CD4-positive, alpha-beta T cell (primary cell): ENCODE measurements around the gene GAREM1. TPM values are rescaled to one million over a fixed set of nuclear protein-coding genes. Genes with fewer than 3 reads are reported as not detected.

Source experiments
- ATAC-seq: fragments of 200-7000 bp; cut with Tn5 transposase; one replicate; pipeline ENCODE4 v1.10.0; 2022; ENCODE audit warnings: mild to moderate bottlenecking; ENCODE audit not compliant: poor library complexity
- CTCF ChIA-PET: fragments of 350-600 bp; sonication (Branson Sonifier 250); formaldehyde crosslinking; loops from one replicate; lab custom pipeline; 2021; ENCODE audit warnings: antibody characterized with exemption, inconsistent platforms; lab: Charles Lee
- POLR2A ChIA-PET: fragments of 350-600 bp; sonication (Branson Sonifier 250); formaldehyde crosslinking; loops from one replicate; lab custom pipeline; 2021; ENCODE audit warnings: antibody characterized with exemption, inconsistent platforms; lab: Charles Lee
- DNase-seq, 14 experiments: peaks; one replicate each; pipeline ENCODE4 v3.0.0-alpha.2; 2013 to 2020; ENCODE audit warnings: mixed read lengths in 2 of 14
- H3K27ac ChIP-seq, 2 donors: one replicate each; pipeline versions ENCODE4 v1.5.1 to v1.7.0; 2013; ENCODE audit warnings: low read length in 2 of 2, low read depth in 1 of 2, mild to moderate bottlenecking in 1 of 2
- H3K27me3 ChIP-seq, 2 experiments: 1 replicate in 1 of 2; 2 replicates in 1 of 2; pipeline versions ENCODE4 v1.6.1 to v1.7.0; 2013; ENCODE audit warnings: low read length in 2 of 2, control low read depth in 1 of 2, mild to moderate bottlenecking in 1 of 2, moderate library complexity in 1 of 2; ENCODE audit not compliant: insufficient read depth in 2 of 2, control insufficient read depth in 1 of 2
- H3K36me3 ChIP-seq: one replicate; pipeline ENCODE4 v1.6.1; 2013; ENCODE audit warnings: low read length, control low read depth; ENCODE audit not compliant: insufficient read depth
- H3K4me1 ChIP-seq: one replicate; pipeline ENCODE4 v1.6.1; 2013; ENCODE audit warnings: low read length, control low read depth; ENCODE audit not compliant: insufficient read depth
- H3K4me3 ChIP-seq: one replicate; pipeline ENCODE4 v1.5.1; 2013; ENCODE audit warnings: mild to moderate bottlenecking, low read length, moderate library complexity
- H3K9me3 ChIP-seq, 2 experiments: 1 replicate in 1 of 2; 2 replicates in 1 of 2; pipeline versions ENCODE4 v1.6.1 to v1.7.0; 2013; ENCODE audit warnings: low read length in 2 of 2, mild to moderate bottlenecking in 2 of 2, control low read depth in 1 of 2, moderate library complexity in 1 of 2; ENCODE audit not compliant: control insufficient read depth in 1 of 2, insufficient read depth in 1 of 2
- H3K27ac Mint-ChIP-seq: one replicate; pipeline ENCODE4 v1.8.0; 2020; ENCODE audit warnings: mixed read lengths
- H3K27me3 Mint-ChIP-seq: one replicate; pipeline ENCODE4 v1.8.0; 2021; ENCODE audit warnings: mixed read lengths
- H3K36me3 Mint-ChIP-seq: one replicate; pipeline ENCODE4 v1.8.0; 2021; ENCODE audit warnings: low read depth, mixed read lengths
- H3K4me1 Mint-ChIP-seq: one replicate; pipeline ENCODE4 v1.8.0; 2021; ENCODE audit warnings: low read depth, mixed read lengths
- H3K4me3 Mint-ChIP-seq: one replicate; pipeline ENCODE4 v1.8.0; 2020; ENCODE audit warnings: mild to moderate bottlenecking, mixed read lengths
- H3K9me3 Mint-ChIP-seq: one replicate; pipeline ENCODE4 v1.8.0; 2020; ENCODE audit warnings: mixed read lengths
- intact Hi-C, 2 experiments: fragments of 100-400 bp; cut with DNase I in 1 of 2; cut with micrococcal nuclease in 1 of 2; formaldehyde crosslinking; loops; one replicate each; pipeline versions ENCODE4 v1.15.1 to v1.9.0; 2023 to 2025; cut with DNase I, micrococcal nuclease
- total RNA-seq, 174 experiments: library from RNA in 2 of 174; stranded (reverse) in 2 of 174; gene quantifications; one replicate each; pipeline ENCODE4 v1.2.3 and lab custom pipeline; 2021 to 2026
- TF ChIP-seq, protein P1 (sequence below): fragments of 200-600 bp; IDR thresholded peaks from one replicate; pipeline ENCODE4 v1.8.0; 2022; ENCODE audit warnings: antibody characterized with exemption, mild to moderate bottlenecking

Gene GAREM1
- total RNA-seq, 2 experiments from 2014 or later: 0.14 to 0.34 TPM

DNA sequence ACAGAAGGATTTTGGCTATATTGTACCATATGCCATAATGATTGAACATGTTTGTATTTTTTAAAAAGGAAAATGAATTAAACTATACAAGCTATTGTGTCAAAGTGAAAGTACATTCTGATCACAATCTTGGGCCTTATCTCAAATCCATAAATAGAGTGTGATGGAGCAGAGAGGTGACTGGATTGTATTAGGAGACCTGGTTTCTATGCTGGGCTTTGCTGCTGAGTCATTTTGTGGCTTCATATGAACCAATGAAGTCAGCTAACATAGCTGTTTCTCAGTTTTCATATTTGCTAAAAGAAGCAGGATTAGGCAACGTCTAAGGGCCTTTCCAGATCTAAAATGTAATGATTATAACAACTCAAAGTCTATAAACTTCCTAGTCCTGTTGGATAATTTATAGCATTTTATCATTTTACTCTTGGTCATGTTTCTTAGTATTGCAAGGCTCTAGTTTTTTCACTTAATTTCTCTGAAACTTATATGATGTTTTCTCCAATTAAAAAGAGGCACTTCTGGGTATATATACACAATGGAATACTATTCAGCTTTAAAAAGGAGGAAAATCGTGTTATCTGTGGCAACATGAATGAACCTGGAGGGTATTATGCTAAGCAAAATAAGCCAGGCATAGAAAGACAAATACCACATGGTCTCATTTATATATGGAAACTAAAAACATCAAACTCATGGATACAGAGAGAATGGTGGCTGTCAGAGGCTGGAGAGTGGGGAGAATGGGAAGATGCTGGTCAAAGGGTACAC is 168.5 kb downstream of the GAREM1 start:
- intact Hi-C loops: no loop called here
- no peak for ATAC-seq
- H3K4me1 Mint-ChIP-seq: no peaks in the 10 kb centered on the region

DNA sequence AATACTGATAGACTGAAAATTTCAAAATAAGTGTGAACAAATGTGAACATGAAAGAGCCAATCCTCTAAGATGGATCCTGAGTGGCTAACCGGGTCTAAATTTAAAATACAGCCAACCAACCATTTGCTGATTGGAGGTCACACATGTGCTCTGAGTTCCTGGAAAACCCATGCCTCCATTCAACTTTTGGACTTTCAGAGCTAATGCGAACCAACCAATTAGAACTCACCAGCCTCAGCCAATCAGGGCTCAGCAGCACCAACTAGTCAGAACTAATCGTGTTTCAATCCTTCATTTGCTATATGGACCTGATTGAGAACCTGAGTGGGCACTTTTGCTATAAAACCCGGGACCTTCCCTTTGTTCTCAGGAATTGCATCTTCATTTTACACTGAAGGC is 169.3 kb downstream of the GAREM1 start:
- Histone ChIP-seq H3K36me3 (no peaks in the 10 kb centered on the region), H3K27me3 (peaks cover 0 to 3% of the 10 kb centered on the region in 2 experiments), H3K27ac (no peak overlapping the region), H3K4me1 (no peaks in the 10 kb centered on the region), H3K4me3 (no peak overlapping the region), H3K9me3 (no peaks in the 10 kb centered on the region)
- CTCF ChIA-PET: no interaction called here
- TF ChIP-seq, protein P1, sequence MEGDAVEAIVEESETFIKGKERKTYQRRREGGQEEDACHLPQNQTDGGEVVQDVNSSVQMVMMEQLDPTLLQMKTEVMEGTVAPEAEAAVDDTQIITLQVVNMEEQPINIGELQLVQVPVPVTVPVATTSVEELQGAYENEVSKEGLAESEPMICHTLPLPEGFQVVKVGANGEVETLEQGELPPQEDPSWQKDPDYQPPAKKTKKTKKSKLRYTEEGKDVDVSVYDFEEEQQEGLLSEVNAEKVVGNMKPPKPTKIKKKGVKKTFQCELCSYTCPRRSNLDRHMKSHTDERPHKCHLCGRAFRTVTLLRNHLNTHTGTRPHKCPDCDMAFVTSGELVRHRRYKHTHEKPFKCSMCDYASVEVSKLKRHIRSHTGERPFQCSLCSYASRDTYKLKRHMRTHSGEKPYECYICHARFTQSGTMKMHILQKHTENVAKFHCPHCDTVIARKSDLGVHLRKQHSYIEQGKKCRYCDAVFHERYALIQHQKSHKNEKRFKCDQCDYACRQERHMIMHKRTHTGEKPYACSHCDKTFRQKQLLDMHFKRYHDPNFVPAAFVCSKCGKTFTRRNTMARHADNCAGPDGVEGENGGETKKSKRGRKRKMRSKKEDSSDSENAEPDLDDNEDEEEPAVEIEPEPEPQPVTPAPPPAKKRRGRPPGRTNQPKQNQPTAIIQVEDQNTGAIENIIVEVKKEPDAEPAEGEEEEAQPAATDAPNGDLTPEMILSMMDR: no peak
- H3K9me3 Mint-ChIP-seq: no peaks in the 10 kb centered on the region
- ATAC-seq (no peak), DNase-seq (no peak)
- no peaks in the 10 kb centered on the region for H3K4me1 Mint-ChIP-seq
- intact Hi-C loops: no loop called here
- no peak overlapping the region for H3K27ac Mint-ChIP-seq
- H3K36me3 Mint-ChIP-seq: no peaks in the 10 kb centered on the region
- no peak overlapping the region for H3K4me3 Mint-ChIP-seq
- POLR2A ChIA-PET: no interaction called here
- H3K27me3 Mint-ChIP-seq: peaks cover 33% of the 10 kb centered on the region

More for the DNA sequence above, 168.5 kb downstream of the GAREM1 start:
- no peaks in the 10 kb centered on the region for H3K36me3 ChIP-seq
- H3K36me3 Mint-ChIP-seq: no peaks in the 10 kb centered on the region
- no peaks in the 10 kb centered on the region for H3K9me3 ChIP-seq
- DNase-seq: no peak
- peaks cover 31% of the 10 kb centered on the region for H3K27me3 Mint-ChIP-seq
- no peaks in the 10 kb centered on the region for H3K4me1 ChIP-seq
- ChIA-PET POLR2A (no interaction called here), CTCF (interaction anchor here (1.5 kb wide), 1 partner anchor 12 kb away, joined by 4 read pairs; no protein-coding TSS in a partner anchor)
- no peak overlapping the region for H3K4me3 Mint-ChIP-seq
- no peaks in the 10 kb centered on the region for H3K9me3 Mint-ChIP-seq
- no peak overlapping the region for H3K4me3 ChIP-seq
- H3K27ac ChIP-seq: no peak overlapping the region
- H3K27ac Mint-ChIP-seq: no peak overlapping the region
- TF ChIP-seq, protein P1: no peak
- peaks cover 0 to 3% of the 10 kb centered on the region in 2 experiments for H3K27me3 ChIP-seq

DNA sequence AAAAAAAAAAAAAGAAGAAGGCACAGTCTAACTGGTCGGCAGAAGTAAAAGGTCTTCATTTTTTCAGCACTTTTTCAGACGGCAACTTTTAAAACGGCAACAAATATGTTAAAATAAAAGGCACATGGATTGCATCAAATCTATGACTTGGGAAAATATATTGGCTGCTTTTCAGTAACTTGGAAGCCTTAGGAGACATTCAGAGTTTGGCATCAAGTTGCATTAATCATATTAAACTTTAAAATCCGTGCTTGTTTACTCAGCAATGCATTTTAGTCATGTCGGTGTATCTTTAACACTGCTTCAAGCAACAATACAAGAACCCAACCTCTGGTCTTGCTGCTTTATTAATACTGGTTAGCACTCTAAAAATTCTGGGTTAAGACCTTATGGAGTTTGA is 169.8 kb downstream of the GAREM1 start:
- H3K4me1 Mint-ChIP-seq: no peaks in the 10 kb centered on the region
- intact Hi-C loops: no loop called here
- ATAC-seq: no peak
- peaks cover 0 to 3% of the 10 kb centered on the region in 2 experiments for H3K27me3 ChIP-seq
- no peak overlapping the region for H3K4me3 Mint-ChIP-seq
- H3K36me3 ChIP-seq: no peaks in the 10 kb centered on the region
- TF ChIP-seq, protein P1: no peak
- H3K36me3 Mint-ChIP-seq: no peaks in the 10 kb centered on the region
- H3K27ac Mint-ChIP-seq: no peak overlapping the region
- no peaks in the 10 kb centered on the region for H3K9me3 ChIP-seq
- no peak overlapping the region for H3K27ac ChIP-seq
- no peaks in the 10 kb centered on the region for H3K9me3 Mint-ChIP-seq
- peaks cover 29% of the 10 kb centered on the region for H3K27me3 Mint-ChIP-seq
- DNase-seq: no peak
- H3K4me3 ChIP-seq: no peak overlapping the region
- ChIA-PET POLR2A (no interaction called here), CTCF (no interaction called here)
- H3K4me1 ChIP-seq: no peaks in the 10 kb centered on the region
